Chondrocyte (in vitro differentiated cells): ENCODE results near the gene PTPRN2. TPM values are rescaled to one million over a fixed set of nuclear protein-coding genes. Genes with fewer than 3 reads are reported as not detected.

Source experiments
- DNase-seq: peaks from one replicate; pipeline ENCODE4 v3.0.0; 2021; ENCODE audit warnings: mixed read lengths, low spot score
- H3K27ac Mint-ChIP-seq: one replicate; pipeline ENCODE4 v1.8.0; 2021; ENCODE audit warnings: mild to moderate bottlenecking, moderate library complexity, mixed read lengths; ENCODE audit not compliant: unreplicated experiment
- H3K27me3 Mint-ChIP-seq: 2 replicates; pipeline ENCODE4 v1.8.0; 2021; ENCODE audit warnings: low read depth, mixed read lengths
- H3K36me3 Mint-ChIP-seq: 2 replicates; pipeline ENCODE4 v1.8.0; 2021; ENCODE audit warnings: low read depth, mixed read lengths
- H3K4me1 Mint-ChIP-seq: 2 replicates; pipeline ENCODE4 v1.8.0; 2021; ENCODE audit warnings: low read depth, mild to moderate bottlenecking, mixed read lengths
- H3K4me3 Mint-ChIP-seq: one replicate; pipeline ENCODE4 v1.8.0; 2021; ENCODE audit warnings: mild to moderate bottlenecking, moderate library complexity, mixed read lengths; ENCODE audit not compliant: unreplicated experiment
- H3K9me3 Mint-ChIP-seq: 2 replicates; pipeline ENCODE4 v1.8.0; 2021; ENCODE audit warnings: low read depth, mixed read lengths
- CTCF ChIP-seq: fragments of 200-600 bp; sonication (generic); IDR thresholded peaks from 2 replicates; pipeline ENCODE4 v1.5.0; 2021; ENCODE audit warnings: antibody characterized with exemption, mild to moderate bottlenecking, moderate library complexity
- total RNA-seq: library from RNA; stranded (reverse); gene quantifications from 3 replicates; pipeline ENCODE4 v1.2.1, GENCODE V29; 2021

Gene PTPRN2
- total RNA-seq, 1 donor from 2014 or later: 0.30 TPM

DNA sequence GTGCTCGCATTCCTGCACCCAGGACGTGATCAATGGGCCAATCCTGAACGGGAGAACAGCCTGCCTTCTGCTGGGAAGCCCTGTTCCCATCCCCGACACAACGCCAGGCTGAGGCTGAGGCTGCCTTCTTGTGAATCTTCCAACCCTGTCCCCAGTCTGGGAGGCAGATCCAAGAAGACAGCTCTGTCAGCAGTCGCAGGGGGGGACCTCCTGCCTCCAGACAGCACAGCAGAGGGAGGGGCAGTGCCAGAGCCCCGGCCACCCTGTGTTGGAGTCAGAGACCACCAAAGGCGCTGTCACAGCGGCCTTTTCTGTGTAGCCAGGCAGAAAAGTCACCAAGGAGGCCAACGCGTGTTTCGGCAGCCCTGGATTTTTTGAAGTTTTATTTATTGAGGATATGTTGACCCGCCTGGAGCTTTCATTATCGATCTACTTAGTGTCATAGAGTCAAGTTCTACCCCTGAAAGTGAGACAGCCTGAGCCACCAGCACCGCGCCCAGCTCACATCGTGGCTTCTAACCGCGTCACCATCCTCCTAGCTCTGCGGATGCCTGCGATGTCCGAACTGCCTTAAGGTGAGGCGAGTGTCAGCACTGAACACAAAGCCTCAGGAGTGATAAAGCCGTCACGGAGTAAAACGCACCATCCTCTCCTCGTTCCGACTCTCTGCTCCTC lies 86.1 kb downstream of the PTPRN2 start:
- Mint-ChIP-seq H3K9me3 (peaks cover 4% of the 10 kb centered on the region), H3K27me3 (no peaks in the 10 kb centered on the region), H3K27ac (no peak overlapping the region), H3K4me3 (no peak overlapping the region), H3K36me3 (no peaks in the 10 kb centered on the region), H3K4me1 (no peaks in the 10 kb centered on the region)
- no peak for DNase-seq
- TF ChIP-seq CTCF: no peak

DNA sequence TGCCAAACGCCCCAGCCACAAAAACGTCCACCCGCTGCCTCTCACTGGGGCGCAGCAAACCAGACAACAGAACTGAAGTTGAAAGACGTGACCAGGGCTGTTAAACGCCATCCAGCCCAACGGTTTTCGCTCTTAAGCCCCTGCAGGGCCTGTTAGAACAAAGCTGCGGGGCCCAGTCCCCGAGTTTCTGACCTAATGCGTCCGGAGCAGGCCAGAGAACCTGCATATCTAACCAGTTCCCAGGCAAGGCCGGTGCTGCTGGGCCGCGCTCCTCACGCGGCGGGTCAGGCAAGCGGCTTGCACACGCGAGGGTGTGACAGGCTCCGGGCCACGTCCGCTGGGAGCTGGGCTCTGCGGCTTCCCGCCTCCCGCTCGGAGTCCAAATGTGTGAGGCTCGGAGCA lies 87.0 kb downstream of the PTPRN2 start:
- Mint-ChIP-seq H3K4me1 (peaks cover under 1% of the 10 kb centered on the region), H3K27me3 (peaks cover 1% of the 10 kb centered on the region), H3K36me3 (no peaks in the 10 kb centered on the region), H3K4me3 (no peak overlapping the region), H3K9me3 (peaks cover 4% of the 10 kb centered on the region), H3K27ac (no peak overlapping the region)
- TF ChIP-seq CTCF: no peak
- no peak for DNase-seq

- Mint-ChIP-seq H3K4me1 (peaks cover 4% of the 10 kb centered on the region), H3K27me3 (peaks cover 10% of the 10 kb centered on the region), H3K4me3 (no peak overlapping the region), H3K36me3 (no peaks in the 10 kb centered on the region), H3K9me3 (no peaks in the 10 kb centered on the region), H3K27ac (no peak overlapping the region)
- TF ChIP-seq CTCF: no peak
- no peak for DNase-seq
Measured at GRCh38 chr7:158499082-158499455, 88.6 kb downstream of the PTPRN2 start.

DNA sequence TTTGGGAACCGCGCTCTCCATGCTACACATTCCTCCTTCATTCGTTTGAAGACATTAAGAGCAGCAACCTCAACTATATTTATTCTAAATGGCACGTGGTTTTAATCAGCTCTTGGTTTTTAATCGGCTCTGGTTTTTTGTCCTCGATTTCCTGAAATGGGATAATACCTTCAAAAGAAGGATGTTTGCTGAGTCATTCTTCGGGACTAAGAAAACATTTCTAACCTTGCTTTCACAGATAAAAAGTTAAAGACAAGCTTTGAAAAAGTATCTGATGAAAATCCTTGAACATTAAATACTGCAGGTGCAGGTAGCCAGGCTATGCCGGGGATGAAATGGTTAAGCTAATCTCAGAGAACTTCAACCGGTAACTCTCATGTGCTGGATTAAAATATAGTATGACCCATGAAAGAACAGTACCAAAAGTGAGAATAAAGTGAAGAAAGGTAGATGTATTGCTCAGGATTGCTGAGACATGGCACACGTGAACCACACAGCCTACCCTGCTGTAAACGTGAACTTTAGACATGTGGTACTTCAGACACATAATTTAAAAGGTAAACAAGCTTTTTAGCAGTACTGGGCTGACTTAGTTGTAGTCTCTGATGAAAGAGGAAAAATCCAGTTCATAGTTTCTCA lies 89.1 kb downstream of the PTPRN2 start:
- H3K9me3 Mint-ChIP-seq: no peaks in the 10 kb centered on the region
- no peaks in the 10 kb centered on the region for H3K36me3 Mint-ChIP-seq

DNA sequence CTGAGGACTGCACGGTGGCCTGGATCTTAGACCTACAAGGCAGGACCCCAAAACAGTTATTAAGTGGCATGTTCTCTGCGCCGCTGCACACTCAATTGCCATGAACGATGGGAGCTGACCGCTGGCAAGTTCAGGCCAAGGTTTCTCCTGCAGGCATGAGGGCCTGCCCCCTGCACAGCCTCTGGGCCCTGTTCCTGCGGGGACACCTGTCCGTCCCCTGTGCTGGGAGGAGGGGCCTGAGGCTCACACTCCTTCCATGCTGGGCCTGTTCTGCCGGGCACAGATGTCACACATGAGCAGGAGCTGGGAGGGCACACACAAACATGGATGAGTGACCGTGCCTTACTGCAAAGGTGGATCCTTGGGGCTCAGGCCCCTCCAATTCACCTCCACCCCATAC lies 90.0 kb downstream of the PTPRN2 start:
- H3K27me3 Mint-ChIP-seq: peaks cover 10% of the 10 kb centered on the region
- no peak for TF ChIP-seq CTCF
- no peak for DNase-seq
- no peak overlapping the region for H3K27ac Mint-ChIP-seq
- no peak overlapping the region for H3K4me3 Mint-ChIP-seq
- peaks cover 4% of the 10 kb centered on the region for H3K4me1 Mint-ChIP-seq
- no peaks in the 10 kb centered on the region for H3K36me3 Mint-ChIP-seq
- H3K9me3 Mint-ChIP-seq: no peaks in the 10 kb centered on the region

More for the DNA sequence above, 89.1 kb downstream of the PTPRN2 start:
- peaks cover 10% of the 10 kb centered on the region for H3K27me3 Mint-ChIP-seq
- TF ChIP-seq CTCF: no peak
- no peak overlapping the region for H3K4me3 Mint-ChIP-seq
- H3K4me1 Mint-ChIP-seq: peaks cover 4% of the 10 kb centered on the region
- no peak overlapping the region for H3K27ac Mint-ChIP-seq
- DNase-seq: no peak
